DND-41 (cell line): ENCODE data around the gene SLC22A31.
A peak's percentile ranks its signal among the peaks of the same experiment; 100 is the strongest.

Experiments
- ATAC-seq: fragments of 200-7000 bp; cut with Tn5 transposase; 3 replicates; pipeline ENCODE4 v1.9.1; 2021; ENCODE audit warnings: low read depth; ENCODE audit not compliant: insufficient read depth
- DNase-seq: peaks from one replicate; pipeline ENCODE4 v3.0.0-alpha.2; 2020
- H2AFZ ChIP-seq: 2 replicates; pipeline ENCODE4 v1.6.0; 2012; ENCODE audit warnings: low read depth, low read length
- H3K27ac ChIP-seq: 2 replicates; pipeline ENCODE4 v1.5.1; 2012; ENCODE audit warnings: low read length, inconsistent platforms
- H3K27me3 ChIP-seq: fragments of 200-600 bp; sonication (generic); 2 replicates; pipeline ENCODE4 v1.6.0; 2012; ENCODE audit warnings: low read length, mild to moderate bottlenecking, inconsistent platforms; ENCODE audit not compliant: insufficient read depth, poor library complexity
- H3K36me3 ChIP-seq: 2 replicates; pipeline ENCODE4 v1.5.1; 2012; ENCODE audit warnings: low read length, inconsistent platforms; ENCODE audit not compliant: insufficient read depth
- H3K4me1 ChIP-seq: 2 replicates; pipeline ENCODE4 v1.5.1; 2012; ENCODE audit warnings: mild to moderate bottlenecking, low read length; ENCODE audit not compliant: insufficient read depth
- H3K4me2 ChIP-seq: 2 replicates; pipeline ENCODE4 v1.6.0; 2012; ENCODE audit warnings: mild to moderate bottlenecking, moderate library complexity, low read length, inconsistent platforms; ENCODE audit not compliant: insufficient read depth
- H3K4me3 ChIP-seq, 2 experiments: fragments of 200-600 bp in 1 of 2; shearing (Covaris generic) in 1 of 2; 2 replicates each; pipeline ENCODE4 v1.5.1; 2012 to 2016; ENCODE audit warnings: inconsistent platforms in 2 of 2, low read length in 2 of 2, mild to moderate bottlenecking in 2 of 2, low read depth in 1 of 2, moderate library complexity in 1 of 2
- H3K79me2 ChIP-seq: 2 replicates; pipeline ENCODE4 v1.6.0; 2012; ENCODE audit warnings: low read length, inconsistent platforms; ENCODE audit not compliant: insufficient read depth
- H3K9ac ChIP-seq: 2 replicates; pipeline ENCODE4 v1.6.0; 2012; ENCODE audit warnings: low read depth, mild to moderate bottlenecking, inconsistent platforms, low read length, moderate library complexity
- H3K9me3 ChIP-seq: 2 replicates; pipeline ENCODE4 v1.5.1; 2012; ENCODE audit warnings: low read length, moderate library complexity, mild to moderate bottlenecking, inconsistent platforms; ENCODE audit not compliant: insufficient read depth, severe bottlenecking
- H4K20me1 ChIP-seq: 2 replicates; pipeline ENCODE4 v1.6.0; 2012; ENCODE audit warnings: low read length; ENCODE audit not compliant: insufficient read depth
- CTCF ChIP-seq: IDR thresholded peaks from 2 replicates; pipeline ENCODE4 v1.5.1; 2012; ENCODE audit warnings: borderline replicate concordance, low read length, moderate library complexity, mild to moderate bottlenecking; ENCODE audit not compliant: poor library complexity, severe bottlenecking; ENCODE audit errors: extremely low read depth
- EZH2 ChIP-seq: IDR thresholded peaks from 3 replicates; pipeline ENCODE4 v1.6.1; 2012; ENCODE audit warnings: borderline replicate concordance, low read depth, mild to moderate bottlenecking, moderate library complexity, low read length, inconsistent platforms; ENCODE audit not compliant: severe bottlenecking

Gene SLC22A31

DNA sequence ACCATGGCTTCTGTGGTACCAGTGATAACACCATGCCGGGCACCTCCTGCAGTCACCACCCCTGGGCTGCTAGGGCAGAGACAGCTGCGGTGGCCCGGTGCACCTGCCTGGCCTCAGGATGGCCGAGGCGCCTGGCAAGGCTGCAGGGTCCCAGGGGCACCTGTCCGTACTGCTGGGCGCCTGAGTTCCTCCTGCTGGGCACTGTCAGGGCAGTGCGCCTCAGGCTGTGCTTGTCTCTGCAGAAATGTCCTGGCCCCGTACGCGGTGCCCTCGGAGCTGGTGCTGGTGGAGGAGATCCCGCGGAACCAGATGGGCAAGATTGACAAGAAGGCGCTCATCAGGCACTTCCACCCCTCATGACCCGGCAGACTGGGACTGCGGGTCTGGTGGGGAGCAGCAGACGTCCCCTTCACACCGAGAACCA, 46.5 kb downstream of the SLC22A31 start:
- no peaks in the 10 kb centered on the region for H3K27me3 ChIP-seq
- peaks cover 24% of the 10 kb centered on the region for H3K36me3 ChIP-seq
- no peaks in the 10 kb centered on the region for H3K79me2 ChIP-seq
- H4K20me1 ChIP-seq: no peaks in the 10 kb centered on the region
- no peak overlapping the region for H3K4me3 ChIP-seq
- no peak for DNase-seq
- H3K9ac ChIP-seq: no peak overlapping the region
- H2AFZ ChIP-seq: no peak overlapping the region
- ATAC-seq: 0 out of 3 replicates have a peak, but pooled peaks have one; percentile 2
- peaks cover 22% of the 10 kb centered on the region for H3K9me3 ChIP-seq
- H3K4me1 ChIP-seq: no peaks in the 10 kb centered on the region
- TF ChIP-seq CTCF: no peak
- no peak for TF ChIP-seq EZH2
- H3K27ac ChIP-seq: no peak overlapping the region
- no peak overlapping the region for H3K4me2 ChIP-seq

GRCh38 chr16:89152831-89153700, 47.3 kb downstream of the SLC22A31 start:
- ATAC-seq: peak; percentile 45; the same call in 2 of the 3 replicates
- peaks cover 32% of the 10 kb centered on the region for H3K36me3 ChIP-seq
- no peaks in the 10 kb centered on the region for H4K20me1 ChIP-seq
- no peak overlapping the region for H3K9ac ChIP-seq
- H3K27ac ChIP-seq: no peak overlapping the region
- H3K4me3 ChIP-seq: no peak overlapping the region
- H3K27me3 ChIP-seq: no peaks in the 10 kb centered on the region
- H3K9me3 ChIP-seq: peaks cover 25% of the 10 kb centered on the region
- no peak overlapping the region for H3K4me2 ChIP-seq
- H3K79me2 ChIP-seq: no peaks in the 10 kb centered on the region
- no peak for TF ChIP-seq EZH2
- TF ChIP-seq CTCF: no peak
- peak; percentile 36 for DNase-seq
- H3K4me1 ChIP-seq: no peaks in the 10 kb centered on the region
- no peak overlapping the region for H2AFZ ChIP-seq

DNA sequence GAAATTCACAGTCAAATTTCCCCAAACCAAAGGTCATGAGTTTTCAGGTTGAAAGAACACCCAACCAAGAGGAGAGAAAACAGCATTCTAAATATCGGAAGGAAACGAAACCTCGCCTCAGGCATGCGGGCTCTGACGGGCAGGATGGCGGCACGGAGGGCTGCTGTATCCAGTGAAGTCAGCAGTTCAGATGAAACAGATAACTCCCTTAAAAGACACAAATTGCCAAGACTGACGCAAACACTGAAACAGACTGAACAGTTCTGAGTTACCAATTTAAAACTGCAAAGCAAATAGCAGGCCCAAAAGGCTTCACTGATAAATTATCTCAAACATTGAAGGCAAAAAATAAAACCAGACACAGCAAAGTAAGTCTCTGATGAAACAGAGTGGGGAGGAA, 49.4 kb downstream of the SLC22A31 start:
- ATAC-seq: no peak
- no peaks in the 10 kb centered on the region for H3K4me1 ChIP-seq
- peaks cover 20% of the 10 kb centered on the region for H3K9me3 ChIP-seq
- H3K27me3 ChIP-seq: no peaks in the 10 kb centered on the region
- no peak overlapping the region for H3K9ac ChIP-seq
- H3K36me3 ChIP-seq: peaks cover 49% of the 10 kb centered on the region
- H4K20me1 ChIP-seq: no peaks in the 10 kb centered on the region
- TF ChIP-seq EZH2: no peak
- TF ChIP-seq CTCF: no peak
- H2AFZ ChIP-seq: no peak overlapping the region
- no peak overlapping the region for H3K27ac ChIP-seq
- no peak overlapping the region for H3K4me2 ChIP-seq
- no peaks in the 10 kb centered on the region for H3K79me2 ChIP-seq
- no peak for DNase-seq
- H3K4me3 ChIP-seq: no peak overlapping the region
